ENCODE results near the gene TBP.
"Not testable (repeated sequence)": the region's sequence is repeated elsewhere in the genome, so short reads cannot be mapped to it uniquely, and the experiment has no call there.

TBP gene
- total RNA-seq, result 9.5 to 18.0 (median 11.1) reads per million in 3 donors

- DNase-seq, result peak; percentile 92 to 98 (median 97)
- H3K4me3 ChIP-seq (ENCODE audit: insufficient read depth, low read depth, low read length, poor library complexity, severe bottlenecking), result peak within 1 kb of the TSS; percentile 93
- peaks cover 14% of the 10 kb centered on the region for H3K36me3 ChIP-seq (ENCODE audit: control insufficient read depth, insufficient read depth, low read length)
- H3K4me1 ChIP-seq (ENCODE audit: control insufficient read depth, insufficient read depth, low read length, poor library complexity, severe bottlenecking), result peaks cover 28% of the 10 kb centered on the region
- H3K27me3 ChIP-seq (replicated peaks; ENCODE audit: control insufficient read depth, insufficient read depth, low read length, poor library complexity, severe bottlenecking), result no peaks in the 10 kb centered on the region
- H3K27ac ChIP-seq (ENCODE audit: insufficient read depth, low read length, poor library complexity, severe bottlenecking), result peak within 1 kb of the TSS; percentile 91
- no peaks in the 10 kb centered on the region for H3K9me3 ChIP-seq (ENCODE audit: control insufficient read depth, low read length)
Measured at GRCh38 chr6:170554013-170554795, at the start of gene TBP. TBP (plus strand) TSS chr6:170554369; CDS start chr6:170557030, 2,661 bp downstream.

- H3K4me1 ChIP-seq (ENCODE audit: control insufficient read depth, insufficient read depth, low read length, poor library complexity, severe bottlenecking), result no peaks in the 10 kb centered on the region
- DNase-seq, result no peak
- H3K27me3 ChIP-seq (replicated peaks; ENCODE audit: control insufficient read depth, insufficient read depth, low read length, poor library complexity, severe bottlenecking), result peaks cover 7% of the 10 kb centered on the region
- H3K27ac ChIP-seq (ENCODE audit: insufficient read depth, low read length, poor library complexity, severe bottlenecking), result no peak overlapping the region
- H3K4me3 ChIP-seq (ENCODE audit: insufficient read depth, low read depth, low read length, poor library complexity, severe bottlenecking), result no peak overlapping the region
- H3K36me3 ChIP-seq (ENCODE audit: control insufficient read depth, insufficient read depth, low read length), result no peaks in the 10 kb centered on the region
- no peaks in the 10 kb centered on the region for H3K9me3 ChIP-seq (ENCODE audit: control insufficient read depth, low read length)
Measured at GRCh38 chr6:170504479-170504878, 49.7 kb upstream of the TBP start.

- Histone ChIP-seq H3K27me3 (replicated peaks; ENCODE audit: control insufficient read depth, insufficient read depth, low read length, poor library complexity, severe bottlenecking) (peaks cover 7% of the 10 kb centered on the region), H3K27ac (ENCODE audit: insufficient read depth, low read length, poor library complexity, severe bottlenecking) (no peak overlapping the region)
- no peak for DNase-seq
Measured at GRCh38 chr6:170505306-170505705, 48.9 kb upstream of the TBP start.

GRCh38 chr6:170506446-170506845, 47.7 kb upstream of the TBP start:
- H3K9me3 ChIP-seq (ENCODE audit: control insufficient read depth, low read length), result no peaks in the 10 kb centered on the region
- peaks cover 7% of the 10 kb centered on the region for H3K27me3 ChIP-seq (replicated peaks; ENCODE audit: control insufficient read depth, insufficient read depth, low read length, poor library complexity, severe bottlenecking)
- H3K27ac ChIP-seq (ENCODE audit: insufficient read depth, low read length, poor library complexity, severe bottlenecking), result no peak overlapping the region
- H3K4me3 ChIP-seq (ENCODE audit: insufficient read depth, low read depth, low read length, poor library complexity, severe bottlenecking), result no peak overlapping the region
- H3K4me1 ChIP-seq (ENCODE audit: control insufficient read depth, insufficient read depth, low read length, poor library complexity, severe bottlenecking), result no peaks in the 10 kb centered on the region
- H3K36me3 ChIP-seq (ENCODE audit: control insufficient read depth, insufficient read depth, low read length), result no peaks in the 10 kb centered on the region
- DNase-seq, result no peak

More at GRCh38 chr6:170505306-170505705, 48.9 kb upstream of the TBP start:
- H3K4me1 ChIP-seq (ENCODE audit: control insufficient read depth, insufficient read depth, low read length, poor library complexity, severe bottlenecking), result no peaks in the 10 kb centered on the region
- H3K9me3 ChIP-seq (ENCODE audit: control insufficient read depth, low read length), result no peaks in the 10 kb centered on the region
- no peaks in the 10 kb centered on the region for H3K36me3 ChIP-seq (ENCODE audit: control insufficient read depth, insufficient read depth, low read length)
- H3K4me3 ChIP-seq (ENCODE audit: insufficient read depth, low read depth, low read length, poor library complexity, severe bottlenecking), result no peak overlapping the region

GRCh38 chr6:170507728-170508127, 46.4 kb upstream of the TBP start:
- DNase-seq; H3K4me1 ChIP-seq (ENCODE audit: control insufficient read depth, insufficient read depth, low read length, poor library complexity, severe bottlenecking); H3K9me3 ChIP-seq (ENCODE audit: control insufficient read depth, low read length); H3K27ac ChIP-seq (ENCODE audit: insufficient read depth, low read length, poor library complexity, severe bottlenecking); H3K36me3 ChIP-seq (ENCODE audit: control insufficient read depth, insufficient read depth, low read length); H3K27me3 ChIP-seq (replicated peaks; ENCODE audit: control insufficient read depth, insufficient read depth, low read length, poor library complexity, severe bottlenecking); H3K4me3 ChIP-seq (ENCODE audit: insufficient read depth, low read depth, low read length, poor library complexity, severe bottlenecking): not testable (repeated sequence)

GRCh38 chr6:170508275-170508674, 45.9 kb upstream of the TBP start:
- H3K4me3 ChIP-seq (ENCODE audit: insufficient read depth, low read depth, low read length, poor library complexity, severe bottlenecking); H3K27me3 ChIP-seq (replicated peaks; ENCODE audit: control insufficient read depth, insufficient read depth, low read length, poor library complexity, severe bottlenecking); H3K9me3 ChIP-seq (ENCODE audit: control insufficient read depth, low read length); H3K27ac ChIP-seq (ENCODE audit: insufficient read depth, low read length, poor library complexity, severe bottlenecking); H3K36me3 ChIP-seq (ENCODE audit: control insufficient read depth, insufficient read depth, low read length); H3K4me1 ChIP-seq (ENCODE audit: control insufficient read depth, insufficient read depth, low read length, poor library complexity, severe bottlenecking); DNase-seq: not testable (repeated sequence)

GRCh38 chr6:170508892-170509722, 45.1 kb upstream of the TBP start:
- not testable (repeated sequence) for H3K27me3 ChIP-seq (replicated peaks; ENCODE audit: control insufficient read depth, insufficient read depth, low read length, poor library complexity, severe bottlenecking); H3K9me3 ChIP-seq (ENCODE audit: control insufficient read depth, low read length); H3K4me1 ChIP-seq (ENCODE audit: control insufficient read depth, insufficient read depth, low read length, poor library complexity, severe bottlenecking); H3K27ac ChIP-seq (ENCODE audit: insufficient read depth, low read length, poor library complexity, severe bottlenecking); H3K36me3 ChIP-seq (ENCODE audit: control insufficient read depth, insufficient read depth, low read length); H3K4me3 ChIP-seq (ENCODE audit: insufficient read depth, low read depth, low read length, poor library complexity, severe bottlenecking); DNase-seq

GRCh38 chr6:170509723-170510018, 44.5 kb upstream of the TBP start:
- no peak for DNase-seq
- no peaks in the 10 kb centered on the region for H3K27me3 ChIP-seq (replicated peaks; ENCODE audit: control insufficient read depth, insufficient read depth, low read length, poor library complexity, severe bottlenecking)
- H3K36me3 ChIP-seq (ENCODE audit: control insufficient read depth, insufficient read depth, low read length), result no peaks in the 10 kb centered on the region
- H3K9me3 ChIP-seq (ENCODE audit: control insufficient read depth, low read length), result no peaks in the 10 kb centered on the region
- H3K4me1 ChIP-seq (ENCODE audit: control insufficient read depth, insufficient read depth, low read length, poor library complexity, severe bottlenecking), result no peaks in the 10 kb centered on the region
- H3K27ac ChIP-seq (ENCODE audit: insufficient read depth, low read length, poor library complexity, severe bottlenecking), result no peak overlapping the region
- H3K4me3 ChIP-seq (ENCODE audit: insufficient read depth, low read depth, low read length, poor library complexity, severe bottlenecking), result no peak overlapping the region

GRCh38 chr6:170510631-170511030, 43.5 kb upstream of the TBP start:
- no peak for DNase-seq
- Histone ChIP-seq H3K4me1 (ENCODE audit: control insufficient read depth, insufficient read depth, low read length, poor library complexity, severe bottlenecking) (no peaks in the 10 kb centered on the region), H3K27ac (ENCODE audit: insufficient read depth, low read length, poor library complexity, severe bottlenecking) (no peak overlapping the region)

GRCh38 chr6:170512249-170512648, 41.9 kb upstream of the TBP start:
- no peak for DNase-seq
- Histone ChIP-seq H3K27ac (ENCODE audit: insufficient read depth, low read length, poor library complexity, severe bottlenecking) (no peak overlapping the region), H3K36me3 (ENCODE audit: control insufficient read depth, insufficient read depth, low read length) (no peaks in the 10 kb centered on the region), H3K4me3 (ENCODE audit: insufficient read depth, low read depth, low read length, poor library complexity, severe bottlenecking) (no peak overlapping the region), H3K9me3 (ENCODE audit: control insufficient read depth, low read length) (no peaks in the 10 kb centered on the region), H3K27me3 (replicated peaks; ENCODE audit: control insufficient read depth, insufficient read depth, low read length, poor library complexity, severe bottlenecking) (no peaks in the 10 kb centered on the region), H3K4me1 (ENCODE audit: control insufficient read depth, insufficient read depth, low read length, poor library complexity, severe bottlenecking) (no peaks in the 10 kb centered on the region)

More at GRCh38 chr6:170510631-170511030, 43.5 kb upstream of the TBP start:
- Histone ChIP-seq H3K4me3 (ENCODE audit: insufficient read depth, low read depth, low read length, poor library complexity, severe bottlenecking) (no peak overlapping the region), H3K9me3 (ENCODE audit: control insufficient read depth, low read length) (no peaks in the 10 kb centered on the region), H3K27me3 (replicated peaks; ENCODE audit: control insufficient read depth, insufficient read depth, low read length, poor library complexity, severe bottlenecking) (no peaks in the 10 kb centered on the region), H3K36me3 (ENCODE audit: control insufficient read depth, insufficient read depth, low read length) (no peaks in the 10 kb centered on the region)

Measured in effector memory CD4-positive, alpha-beta T cell (primary cell).